ENCODE results near the gene ALDH1A1. TPM values are rescaled to one million over a fixed set of nuclear protein-coding genes. Genes with fewer than 3 reads are reported as not detected.

The ALDH1A1 gene
- total and polyA plus RNA-seq, 2 of the 8 experiments (the other 6 are each of a cell fraction or from before 2014, with no cell fraction given), result 0.50 to 0.82 TPM

DNA sequence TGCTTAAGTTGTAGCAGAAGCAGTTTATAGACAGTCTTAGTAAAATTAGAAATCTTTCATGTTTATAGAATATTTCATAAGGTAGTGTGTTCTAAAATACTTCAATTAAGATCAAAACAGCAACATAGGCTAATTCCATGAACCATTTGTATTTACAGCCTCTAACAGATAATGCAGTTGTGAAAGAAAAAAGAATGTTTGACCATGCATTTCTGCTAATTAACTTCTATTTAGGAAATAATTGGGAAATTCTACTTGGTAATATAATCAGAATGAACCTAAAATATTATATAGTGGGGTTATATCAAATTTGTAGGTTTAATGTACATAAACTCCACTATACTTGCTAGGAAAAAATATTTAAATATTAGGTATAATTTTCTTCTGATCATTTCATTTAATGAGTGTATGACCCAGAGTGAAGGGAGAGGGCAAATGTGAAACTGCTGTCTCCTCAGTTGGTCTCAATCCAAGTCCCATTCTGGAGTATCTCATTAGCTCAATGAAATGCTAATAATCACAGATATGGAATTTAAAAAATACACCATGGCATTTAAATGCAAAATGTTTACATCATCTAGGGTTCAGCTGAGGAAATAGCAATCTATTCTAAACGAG lies 34.9 kb downstream of the ALDH1A1 start (continued):
- TF ChIP-seq, protein P1, sequence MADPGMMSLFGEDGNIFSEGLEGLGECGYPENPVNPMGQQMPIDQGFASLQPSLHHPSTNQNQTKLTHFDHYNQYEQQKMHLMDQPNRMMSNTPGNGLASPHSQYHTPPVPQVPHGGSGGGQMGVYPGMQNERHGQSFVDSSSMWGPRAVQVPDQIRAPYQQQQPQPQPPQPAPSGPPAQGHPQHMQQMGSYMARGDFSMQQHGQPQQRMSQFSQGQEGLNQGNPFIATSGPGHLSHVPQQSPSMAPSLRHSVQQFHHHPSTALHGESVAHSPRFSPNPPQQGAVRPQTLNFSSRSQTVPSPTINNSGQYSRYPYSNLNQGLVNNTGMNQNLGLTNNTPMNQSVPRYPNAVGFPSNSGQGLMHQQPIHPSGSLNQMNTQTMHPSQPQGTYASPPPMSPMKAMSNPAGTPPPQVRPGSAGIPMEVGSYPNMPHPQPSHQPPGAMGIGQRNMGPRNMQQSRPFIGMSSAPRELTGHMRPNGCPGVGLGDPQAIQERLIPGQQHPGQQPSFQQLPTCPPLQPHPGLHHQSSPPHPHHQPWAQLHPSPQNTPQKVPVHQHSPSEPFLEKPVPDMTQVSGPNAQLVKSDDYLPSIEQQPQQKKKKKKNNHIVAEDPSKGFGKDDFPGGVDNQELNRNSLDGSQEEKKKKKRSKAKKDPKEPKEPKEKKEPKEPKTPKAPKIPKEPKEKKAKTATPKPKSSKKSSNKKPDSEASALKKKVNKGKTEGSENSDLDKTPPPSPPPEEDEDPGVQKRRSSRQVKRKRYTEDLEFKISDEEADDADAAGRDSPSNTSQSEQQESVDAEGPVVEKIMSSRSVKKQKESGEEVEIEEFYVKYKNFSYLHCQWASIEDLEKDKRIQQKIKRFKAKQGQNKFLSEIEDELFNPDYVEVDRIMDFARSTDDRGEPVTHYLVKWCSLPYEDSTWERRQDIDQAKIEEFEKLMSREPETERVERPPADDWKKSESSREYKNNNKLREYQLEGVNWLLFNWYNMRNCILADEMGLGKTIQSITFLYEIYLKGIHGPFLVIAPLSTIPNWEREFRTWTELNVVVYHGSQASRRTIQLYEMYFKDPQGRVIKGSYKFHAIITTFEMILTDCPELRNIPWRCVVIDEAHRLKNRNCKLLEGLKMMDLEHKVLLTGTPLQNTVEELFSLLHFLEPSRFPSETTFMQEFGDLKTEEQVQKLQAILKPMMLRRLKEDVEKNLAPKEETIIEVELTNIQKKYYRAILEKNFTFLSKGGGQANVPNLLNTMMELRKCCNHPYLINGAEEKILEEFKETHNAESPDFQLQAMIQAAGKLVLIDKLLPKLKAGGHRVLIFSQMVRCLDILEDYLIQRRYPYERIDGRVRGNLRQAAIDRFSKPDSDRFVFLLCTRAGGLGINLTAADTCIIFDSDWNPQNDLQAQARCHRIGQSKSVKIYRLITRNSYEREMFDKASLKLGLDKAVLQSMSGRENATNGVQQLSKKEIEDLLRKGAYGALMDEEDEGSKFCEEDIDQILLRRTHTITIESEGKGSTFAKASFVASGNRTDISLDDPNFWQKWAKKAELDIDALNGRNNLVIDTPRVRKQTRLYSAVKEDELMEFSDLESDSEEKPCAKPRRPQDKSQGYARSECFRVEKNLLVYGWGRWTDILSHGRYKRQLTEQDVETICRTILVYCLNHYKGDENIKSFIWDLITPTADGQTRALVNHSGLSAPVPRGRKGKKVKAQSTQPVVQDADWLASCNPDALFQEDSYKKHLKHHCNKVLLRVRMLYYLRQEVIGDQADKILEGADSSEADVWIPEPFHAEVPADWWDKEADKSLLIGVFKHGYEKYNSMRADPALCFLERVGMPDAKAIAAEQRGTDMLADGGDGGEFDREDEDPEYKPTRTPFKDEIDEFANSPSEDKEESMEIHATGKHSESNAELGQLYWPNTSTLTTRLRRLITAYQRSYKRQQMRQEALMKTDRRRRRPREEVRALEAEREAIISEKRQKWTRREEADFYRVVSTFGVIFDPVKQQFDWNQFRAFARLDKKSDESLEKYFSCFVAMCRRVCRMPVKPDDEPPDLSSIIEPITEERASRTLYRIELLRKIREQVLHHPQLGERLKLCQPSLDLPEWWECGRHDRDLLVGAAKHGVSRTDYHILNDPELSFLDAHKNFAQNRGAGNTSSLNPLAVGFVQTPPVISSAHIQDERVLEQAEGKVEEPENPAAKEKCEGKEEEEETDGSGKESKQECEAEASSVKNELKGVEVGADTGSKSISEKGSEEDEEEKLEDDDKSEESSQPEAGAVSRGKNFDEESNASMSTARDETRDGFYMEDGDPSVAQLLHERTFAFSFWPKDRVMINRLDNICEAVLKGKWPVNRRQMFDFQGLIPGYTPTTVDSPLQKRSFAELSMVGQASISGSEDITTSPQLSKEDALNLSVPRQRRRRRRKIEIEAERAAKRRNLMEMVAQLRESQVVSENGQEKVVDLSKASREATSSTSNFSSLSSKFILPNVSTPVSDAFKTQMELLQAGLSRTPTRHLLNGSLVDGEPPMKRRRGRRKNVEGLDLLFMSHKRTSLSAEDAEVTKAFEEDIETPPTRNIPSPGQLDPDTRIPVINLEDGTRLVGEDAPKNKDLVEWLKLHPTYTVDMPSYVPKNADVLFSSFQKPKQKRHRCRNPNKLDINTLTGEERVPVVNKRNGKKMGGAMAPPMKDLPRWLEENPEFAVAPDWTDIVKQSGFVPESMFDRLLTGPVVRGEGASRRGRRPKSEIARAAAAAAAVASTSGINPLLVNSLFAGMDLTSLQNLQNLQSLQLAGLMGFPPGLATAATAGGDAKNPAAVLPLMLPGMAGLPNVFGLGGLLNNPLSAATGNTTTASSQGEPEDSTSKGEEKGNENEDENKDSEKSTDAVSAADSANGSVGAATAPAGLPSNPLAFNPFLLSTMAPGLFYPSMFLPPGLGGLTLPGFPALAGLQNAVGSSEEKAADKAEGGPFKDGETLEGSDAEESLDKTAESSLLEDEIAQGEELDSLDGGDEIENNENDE (IDR thresholded peaks at IDR 0.05; ENCODE audit: insufficient replicate concordance, low read length), result no peak
- TF ChIP-seq CBX8 (IDR thresholded peaks at IDR 0.05; ENCODE audit: borderline replicate concordance, low read depth, low read length), result no peak
- TF ChIP-seq ZNF274 (IDR thresholded peaks at IDR 0.05; ENCODE audit: borderline replicate concordance, extremely low read depth, low read length), result no peak
- TF ChIP-seq SIX5 (IDR thresholded peaks at IDR 0.05; ENCODE audit: low read depth, low read length), result no peak
- TF ChIP-seq EGR1 (IDR thresholded peaks at IDR 0.05; ENCODE audit: borderline replicate concordance, low read depth, low read length), result no peak
- no peak for TF ChIP-seq SIN3A (conservative IDR thresholded peaks at IDR 0.05 in 1 of 2, IDR thresholded peaks at IDR 0.05 in 1 of 2; ENCODE audit: low read depth in 1 of 2, low read length in 2 of 2)
- no peak for TF ChIP-seq GTF2F1 (IDR thresholded peaks at IDR 0.05; ENCODE audit: borderline replicate concordance, low read depth, low read length)
- TF ChIP-seq, protein P2, sequence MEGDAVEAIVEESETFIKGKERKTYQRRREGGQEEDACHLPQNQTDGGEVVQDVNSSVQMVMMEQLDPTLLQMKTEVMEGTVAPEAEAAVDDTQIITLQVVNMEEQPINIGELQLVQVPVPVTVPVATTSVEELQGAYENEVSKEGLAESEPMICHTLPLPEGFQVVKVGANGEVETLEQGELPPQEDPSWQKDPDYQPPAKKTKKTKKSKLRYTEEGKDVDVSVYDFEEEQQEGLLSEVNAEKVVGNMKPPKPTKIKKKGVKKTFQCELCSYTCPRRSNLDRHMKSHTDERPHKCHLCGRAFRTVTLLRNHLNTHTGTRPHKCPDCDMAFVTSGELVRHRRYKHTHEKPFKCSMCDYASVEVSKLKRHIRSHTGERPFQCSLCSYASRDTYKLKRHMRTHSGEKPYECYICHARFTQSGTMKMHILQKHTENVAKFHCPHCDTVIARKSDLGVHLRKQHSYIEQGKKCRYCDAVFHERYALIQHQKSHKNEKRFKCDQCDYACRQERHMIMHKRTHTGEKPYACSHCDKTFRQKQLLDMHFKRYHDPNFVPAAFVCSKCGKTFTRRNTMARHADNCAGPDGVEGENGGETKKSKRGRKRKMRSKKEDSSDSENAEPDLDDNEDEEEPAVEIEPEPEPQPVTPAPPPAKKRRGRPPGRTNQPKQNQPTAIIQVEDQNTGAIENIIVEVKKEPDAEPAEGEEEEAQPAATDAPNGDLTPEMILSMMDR (IDR thresholded peaks at IDR 0.05; ENCODE audit: control extremely low read depth in 1 of 3, insufficient read depth in 1 of 3, low read depth in 1 of 3, low read length in 3 of 3), result no peak

Measured in H1 (cell line).